Epidermal melanocyte (primary cell): ENCODE data around the gene IGSF9.
"Not testable (repeated sequence)": the region's sequence is repeated elsewhere in the genome, so short reads cannot be mapped to it uniquely, and the experiment has no call there.

ENCODE experiments used
- DNase-seq: peaks from one replicate; pipeline ENCODE4 v3.0.0; 2011; ENCODE audit warnings: low spot score; ENCODE audit not compliant: insufficient read length

IGSF9 gene

DNA sequence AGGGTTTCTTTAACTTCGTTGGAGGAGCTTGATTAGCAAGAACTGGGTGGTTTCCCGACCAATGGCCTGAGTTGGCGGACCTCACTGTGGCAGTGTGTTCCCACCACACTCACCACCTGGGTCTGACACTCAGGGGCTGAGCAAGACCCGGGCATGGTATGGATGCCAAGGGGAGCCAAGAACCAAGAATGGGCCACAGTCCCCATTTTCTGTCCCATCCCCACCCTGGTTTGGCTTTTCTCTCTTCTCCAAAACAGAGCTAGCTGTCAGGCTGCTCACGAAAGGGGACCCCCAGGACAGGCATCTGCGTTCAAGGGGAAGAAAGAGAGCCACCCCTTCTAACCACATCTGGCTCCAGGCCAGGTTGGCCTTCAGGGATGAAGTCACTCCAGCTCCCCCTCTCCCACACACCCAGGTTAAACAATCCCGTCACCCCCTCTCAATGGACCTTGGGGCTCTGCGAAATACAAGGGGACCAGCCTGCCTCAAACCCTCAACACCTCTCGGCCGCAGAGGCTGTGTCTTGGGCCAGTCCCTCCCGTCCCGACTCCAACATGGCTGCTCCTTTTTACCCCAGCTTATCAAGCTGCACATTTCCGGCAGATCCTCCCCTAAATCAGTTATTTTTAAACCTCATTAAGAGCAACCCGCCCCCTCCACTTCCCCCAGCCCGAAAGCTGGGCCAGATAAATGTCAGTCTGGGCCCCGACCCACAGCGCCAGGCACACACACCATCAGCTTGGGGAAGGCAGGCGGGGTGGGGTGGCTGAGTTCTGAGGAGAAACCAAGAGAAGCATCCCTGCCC lies 23.5 kb downstream of the IGSF9 start:
- no peak for DNase-seq

DNA sequence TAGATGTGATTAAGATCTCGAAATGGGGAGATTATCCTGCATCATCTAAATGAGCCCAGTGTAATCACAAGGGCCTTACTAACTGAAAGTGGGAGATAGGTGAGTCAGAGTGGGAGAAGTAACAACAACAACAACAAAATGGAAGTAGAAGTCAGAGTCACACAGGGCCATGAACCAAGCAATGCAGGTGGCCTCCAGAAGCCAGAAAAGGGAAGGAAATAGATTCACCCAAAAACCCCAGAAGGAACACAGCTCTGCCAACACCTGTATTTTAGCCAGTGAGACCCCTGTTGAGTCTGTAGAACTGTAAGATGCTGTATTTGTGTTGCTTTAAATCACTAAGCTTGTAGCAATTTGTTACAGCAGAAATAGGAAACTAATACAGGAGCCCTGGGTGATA lies 24.2 kb downstream of the IGSF9 start:
- DNase-seq: no peak

DNA sequence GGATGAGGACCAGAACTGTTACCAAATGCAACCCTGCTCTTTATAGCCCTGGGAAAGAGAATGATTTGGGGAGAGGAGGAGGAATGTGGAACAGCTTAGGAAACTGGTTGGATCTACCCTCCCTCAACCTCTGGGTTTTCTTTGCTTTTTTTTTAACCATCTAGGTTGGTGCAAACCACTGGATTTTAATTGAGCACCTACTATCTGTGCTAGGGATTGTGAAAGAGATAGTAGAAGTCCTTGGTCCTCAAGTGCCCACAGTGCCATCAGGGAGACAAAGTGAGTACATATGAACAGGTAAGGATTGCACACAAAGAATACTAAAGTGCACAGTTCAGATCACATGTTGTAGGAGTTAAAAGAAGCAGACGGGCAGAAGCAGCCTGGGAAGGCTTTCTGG lies 24.8 kb downstream of the IGSF9 start:
- DNase-seq: no peak

DNA sequence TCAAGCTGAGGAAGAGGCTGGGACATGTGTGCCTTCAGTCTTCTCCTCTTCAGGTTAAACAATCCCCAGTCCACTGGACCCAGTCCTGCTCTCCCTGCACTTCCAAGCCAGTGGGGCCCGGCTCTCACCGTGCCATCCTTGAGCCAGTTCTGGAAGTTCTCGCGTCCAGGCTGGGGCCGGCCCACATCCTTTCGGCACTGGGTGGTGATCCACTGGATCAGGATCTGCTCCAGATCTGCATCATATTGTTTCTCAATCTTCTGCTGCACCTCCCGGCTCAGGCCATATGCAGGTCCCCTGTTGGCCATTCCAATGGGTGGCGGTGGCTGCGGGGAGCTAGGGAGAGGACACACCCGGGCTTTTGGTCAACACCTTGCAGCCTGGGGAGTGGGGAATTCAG lies 25.2 kb downstream of the IGSF9 start:
- no peak for DNase-seq

DNA sequence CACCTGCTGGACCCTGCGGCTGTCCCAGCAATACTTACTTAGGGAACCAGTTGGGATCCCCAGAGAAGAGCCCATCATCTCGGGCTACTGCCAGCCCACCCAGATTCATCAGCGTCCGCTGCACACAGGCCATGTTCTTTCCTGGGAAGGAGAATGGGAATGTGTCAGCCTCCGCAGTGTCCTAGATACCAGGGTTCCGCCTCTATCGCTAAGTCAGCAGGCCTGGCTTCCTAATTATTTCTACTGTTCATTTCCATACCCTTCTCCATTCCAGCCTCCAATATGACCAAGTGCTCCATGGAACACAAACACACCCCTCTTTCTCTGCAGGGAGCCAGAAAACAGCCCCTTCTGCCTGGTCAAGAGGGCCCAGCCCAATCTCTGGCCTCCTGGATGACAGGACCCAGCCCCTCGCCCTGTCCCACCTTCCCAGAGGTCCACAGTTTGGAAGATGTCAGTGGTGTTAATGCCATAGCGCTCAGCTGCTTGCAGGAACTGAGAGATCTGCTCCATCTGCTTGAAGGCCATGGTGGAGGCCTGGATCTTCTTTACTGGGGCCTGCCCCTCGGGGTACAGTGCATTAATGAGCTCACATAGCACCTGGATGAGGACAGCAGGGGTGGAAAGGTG lies 26.1 kb downstream of the IGSF9 start:
- no peak for DNase-seq

DNA sequence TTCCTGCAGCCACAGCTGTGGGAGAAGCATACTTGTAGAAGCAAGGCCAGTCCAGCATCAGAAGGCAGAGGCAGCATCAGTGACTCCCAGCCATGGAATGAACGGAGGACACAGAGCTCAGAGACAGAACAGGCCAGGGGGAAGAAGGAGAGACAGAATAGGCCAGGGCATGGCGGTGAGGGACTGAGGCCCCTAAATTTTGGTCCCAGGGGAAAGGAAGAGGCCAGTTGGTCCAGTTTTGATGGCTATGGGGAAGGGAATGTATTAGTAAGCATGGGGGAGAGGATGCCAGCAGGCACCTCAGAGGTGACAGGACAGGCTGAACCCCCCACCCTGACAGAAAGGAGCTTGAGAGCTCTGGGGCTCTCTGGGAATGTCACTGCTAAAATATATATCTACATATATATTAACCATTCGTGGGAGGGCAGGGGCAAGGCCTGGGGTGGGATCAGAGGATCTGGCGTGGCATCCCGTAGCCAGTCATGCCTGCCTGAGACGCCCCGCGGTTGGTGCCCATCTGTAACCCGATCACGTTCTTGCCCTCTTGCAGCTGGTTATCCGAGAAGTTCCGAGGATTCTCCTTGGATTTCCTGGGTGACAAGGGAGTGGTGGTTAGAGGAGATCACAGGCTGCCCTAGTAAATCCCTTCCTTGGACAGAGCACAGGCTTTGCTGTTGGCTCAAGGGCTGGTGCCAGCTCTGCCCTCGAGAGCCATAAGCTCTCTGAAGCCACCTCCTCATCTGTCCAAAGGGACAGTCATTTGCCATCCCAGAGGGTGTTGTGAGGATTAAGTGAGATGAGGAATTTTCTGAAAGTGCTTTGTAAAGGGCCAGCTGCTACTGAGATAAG lies 26.8 kb downstream of the IGSF9 start:
- no peak for DNase-seq

DNA sequence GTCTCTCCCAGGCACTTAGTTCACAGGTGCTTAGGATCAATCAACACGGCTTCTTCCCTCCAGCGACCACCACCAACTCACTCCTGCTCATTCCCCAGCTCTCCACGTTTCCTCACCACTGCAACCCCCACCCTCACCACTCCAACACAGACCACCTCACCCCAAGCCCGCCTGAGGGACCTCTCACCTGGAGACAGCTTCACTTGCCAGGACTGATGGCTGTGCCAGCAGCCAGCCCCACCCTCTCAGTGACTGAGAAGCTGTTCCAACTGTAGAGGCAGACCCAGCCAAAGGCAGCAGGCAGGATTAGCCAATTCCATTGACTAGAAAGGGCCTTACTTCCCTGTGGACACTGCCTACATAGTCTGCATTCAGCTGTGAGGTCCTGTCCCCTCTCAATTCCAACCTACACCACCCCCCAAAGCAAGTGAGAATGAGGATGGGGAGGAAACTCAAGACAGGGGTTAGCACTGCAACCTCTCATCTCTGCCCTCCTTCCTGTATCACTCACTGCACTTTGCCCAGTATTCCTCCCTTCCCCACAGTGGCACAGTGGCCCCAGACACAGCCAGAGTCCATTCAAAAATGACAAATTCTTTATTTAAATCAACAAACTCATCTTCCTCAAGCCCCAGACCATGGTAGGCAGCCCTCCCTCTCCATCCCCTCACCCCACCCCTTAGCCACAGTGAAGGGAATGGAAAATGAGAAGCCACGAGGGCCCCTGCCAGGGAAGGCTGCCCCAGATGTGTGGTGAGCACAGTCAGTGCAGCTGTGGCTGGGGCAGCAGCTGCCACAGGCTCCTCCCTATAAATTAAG lies 27.7 kb downstream of the IGSF9 start:
- DNase-seq: no peak

DNA sequence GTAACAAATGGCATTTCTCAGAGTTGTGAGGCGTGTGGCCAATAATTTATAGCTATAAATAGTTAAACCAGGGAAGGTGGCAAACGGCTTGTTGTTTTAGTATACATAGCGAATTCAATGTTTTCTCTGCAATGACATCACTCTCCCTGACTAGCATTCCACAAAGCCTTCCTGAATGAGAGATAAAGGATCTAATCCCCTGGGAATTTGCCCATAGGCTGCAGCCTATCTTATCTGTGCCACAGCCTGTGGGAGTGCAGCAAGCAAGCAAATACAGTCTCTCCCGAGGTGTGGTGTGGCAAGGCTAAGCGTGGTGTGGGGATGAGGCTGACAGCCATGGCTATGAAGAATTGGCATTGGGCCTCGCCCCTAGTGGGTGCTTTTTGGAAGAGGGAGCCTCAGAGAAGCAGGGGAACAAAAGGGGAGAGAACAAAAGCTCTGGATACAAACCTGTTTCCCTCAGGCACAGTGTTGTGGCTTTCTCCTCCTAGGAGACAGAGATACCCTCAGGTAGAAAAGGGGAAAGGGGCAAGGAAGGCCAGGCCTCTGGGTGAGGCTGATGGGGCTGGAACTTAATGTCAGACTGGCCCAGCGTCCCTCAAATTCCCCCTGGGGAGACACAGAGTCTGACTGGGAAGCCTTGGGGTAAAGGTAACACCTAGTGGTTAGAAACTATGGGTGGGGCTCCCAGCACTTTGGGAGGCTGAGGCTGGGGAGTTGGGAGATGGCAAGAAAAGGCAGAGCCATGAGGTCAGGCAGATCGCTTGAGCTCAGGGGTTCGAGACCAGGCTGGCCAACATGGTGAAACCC lies 29.0 kb downstream of the IGSF9 start:
- DNase-seq: no peak

DNA sequence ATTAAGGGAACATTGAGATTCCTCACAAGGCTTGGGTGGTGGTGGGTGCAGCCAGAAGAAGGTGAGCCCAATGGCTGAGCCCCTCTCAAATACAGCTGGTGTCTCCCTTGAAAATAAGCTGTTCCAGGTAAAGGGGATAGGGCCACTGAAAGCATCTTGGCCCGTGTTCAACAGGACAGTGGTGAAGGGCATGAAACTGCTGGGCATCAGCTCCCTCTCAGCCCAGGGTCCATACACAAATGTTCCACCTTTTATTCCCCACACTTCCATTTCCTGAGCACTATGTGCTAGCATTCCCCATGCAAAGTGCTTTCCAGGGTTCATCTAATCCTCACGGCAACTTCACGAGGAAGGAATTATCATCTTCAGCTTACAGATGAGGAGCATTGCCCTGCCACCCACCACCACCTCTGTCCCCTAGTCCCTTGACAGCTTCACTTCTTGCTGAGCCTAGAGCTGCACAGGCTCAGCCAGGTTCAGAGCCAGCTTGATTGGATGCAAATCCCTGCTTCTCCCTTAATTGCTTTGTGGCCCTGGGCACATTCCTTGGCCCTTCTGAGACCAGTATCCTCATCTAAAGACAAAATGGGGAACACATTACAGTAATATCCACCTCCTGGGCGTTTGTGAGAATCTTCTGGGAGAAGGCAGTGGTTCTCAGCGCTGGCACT lies 29.7 kb downstream of the IGSF9 start:
- DNase-seq: no peak

DNA sequence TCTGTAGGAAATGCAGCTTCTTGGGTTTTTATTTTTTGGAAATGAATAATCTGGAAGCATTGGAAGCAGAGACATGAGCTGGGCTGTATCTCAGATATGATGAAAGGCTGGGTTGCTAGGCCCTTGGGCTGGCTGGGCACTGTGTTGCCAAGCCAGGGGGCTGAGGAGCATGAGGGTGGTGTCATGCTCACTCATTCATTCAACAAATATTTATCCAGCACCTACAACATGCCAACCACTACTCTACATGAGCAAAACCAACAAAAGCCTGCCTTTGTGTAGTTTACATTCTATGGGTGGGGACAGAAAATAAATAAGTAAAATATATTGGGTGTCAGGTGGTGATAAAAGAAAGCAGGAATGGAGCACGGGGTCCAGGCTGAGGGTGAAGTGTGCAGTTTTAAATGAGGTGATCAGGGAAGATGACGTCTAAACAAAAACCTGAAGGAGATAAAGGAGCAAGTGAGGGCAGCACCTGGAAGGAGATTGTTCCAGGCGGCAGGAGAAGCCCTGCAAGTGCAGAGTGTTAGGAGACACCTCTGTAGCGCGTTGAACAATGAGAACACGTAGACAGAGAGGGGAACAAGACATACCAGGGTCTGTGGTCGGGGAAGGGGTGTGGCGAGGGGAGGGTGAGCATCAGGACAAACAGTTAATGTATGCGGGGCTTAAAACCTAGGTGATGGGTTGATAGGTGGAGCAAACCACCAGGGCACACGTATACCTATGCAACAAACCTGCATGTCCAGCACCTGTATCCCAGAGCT lies 31.0 kb downstream of the IGSF9 start:
- no peak for DNase-seq

DNA sequence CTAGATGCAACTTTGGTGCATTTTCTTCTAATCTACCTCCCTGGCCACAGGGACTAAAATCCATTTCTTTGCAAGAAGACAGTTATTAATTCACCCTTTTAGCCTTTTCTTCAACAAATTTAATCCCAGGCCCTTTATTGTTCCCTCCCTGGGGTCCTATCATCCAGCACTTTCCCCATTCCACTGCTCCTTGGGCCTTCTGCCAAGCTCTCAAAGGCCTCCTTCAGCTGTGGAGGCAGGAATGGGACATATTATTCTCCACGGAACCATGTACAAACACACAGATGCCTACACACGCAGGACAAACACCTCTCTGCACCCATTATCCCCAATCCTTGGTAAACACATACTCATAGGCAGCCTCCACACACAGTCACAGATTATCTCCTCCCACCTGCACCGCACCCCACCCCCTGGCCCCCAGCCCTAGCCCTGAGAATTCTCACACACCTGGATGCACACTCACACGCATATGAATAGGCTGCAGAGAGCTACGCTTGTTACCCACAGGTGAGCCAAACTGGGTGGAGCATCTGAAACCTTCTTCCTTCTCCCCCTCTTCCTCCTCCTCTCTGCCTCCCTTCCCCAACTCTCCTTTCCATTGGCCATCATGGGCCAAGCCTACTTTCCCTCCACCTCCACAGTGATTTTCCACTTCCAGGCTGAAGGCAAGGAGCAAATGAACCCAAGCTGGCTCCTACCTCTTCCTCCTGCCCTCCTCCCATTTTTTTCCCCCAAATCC lies 31.8 kb downstream of the IGSF9 start:
- DNase-seq: no peak

DNA sequence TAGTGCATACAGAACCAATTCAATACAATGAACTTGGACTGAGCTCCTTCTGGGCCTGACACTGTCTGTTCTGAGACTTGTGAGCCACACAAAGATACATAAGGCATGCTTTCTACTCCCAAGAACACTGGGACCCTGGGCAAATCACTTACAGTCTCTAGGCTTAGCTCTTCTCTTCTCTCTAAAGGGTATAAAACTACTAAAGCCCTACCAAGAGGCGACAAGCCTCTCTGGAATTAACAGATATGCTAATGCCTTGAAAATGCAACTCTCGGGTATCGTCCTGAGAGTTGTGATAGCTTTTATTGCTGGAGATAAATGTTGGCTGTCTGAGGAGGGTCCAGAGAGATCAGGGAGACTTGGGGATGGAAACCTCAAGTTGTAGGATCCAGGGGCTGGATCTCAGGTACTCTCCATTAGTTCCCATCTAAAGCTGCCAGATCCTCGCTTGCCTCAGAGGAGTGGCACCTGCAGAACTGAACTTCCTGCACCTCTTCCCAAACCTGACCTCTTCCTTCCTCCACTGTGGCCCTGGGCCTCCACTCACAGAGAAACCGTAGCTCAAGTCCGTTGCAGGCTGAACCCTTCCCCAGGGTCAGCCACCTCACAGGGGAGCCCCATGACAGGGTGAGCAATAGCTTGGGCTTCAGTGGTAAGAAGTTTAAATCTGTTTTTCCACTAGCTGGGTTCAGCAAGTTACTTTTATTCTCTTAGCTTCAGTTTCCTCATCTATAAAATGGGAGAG lies 33.9 kb downstream of the IGSF9 start:
- no peak for DNase-seq

DNA sequence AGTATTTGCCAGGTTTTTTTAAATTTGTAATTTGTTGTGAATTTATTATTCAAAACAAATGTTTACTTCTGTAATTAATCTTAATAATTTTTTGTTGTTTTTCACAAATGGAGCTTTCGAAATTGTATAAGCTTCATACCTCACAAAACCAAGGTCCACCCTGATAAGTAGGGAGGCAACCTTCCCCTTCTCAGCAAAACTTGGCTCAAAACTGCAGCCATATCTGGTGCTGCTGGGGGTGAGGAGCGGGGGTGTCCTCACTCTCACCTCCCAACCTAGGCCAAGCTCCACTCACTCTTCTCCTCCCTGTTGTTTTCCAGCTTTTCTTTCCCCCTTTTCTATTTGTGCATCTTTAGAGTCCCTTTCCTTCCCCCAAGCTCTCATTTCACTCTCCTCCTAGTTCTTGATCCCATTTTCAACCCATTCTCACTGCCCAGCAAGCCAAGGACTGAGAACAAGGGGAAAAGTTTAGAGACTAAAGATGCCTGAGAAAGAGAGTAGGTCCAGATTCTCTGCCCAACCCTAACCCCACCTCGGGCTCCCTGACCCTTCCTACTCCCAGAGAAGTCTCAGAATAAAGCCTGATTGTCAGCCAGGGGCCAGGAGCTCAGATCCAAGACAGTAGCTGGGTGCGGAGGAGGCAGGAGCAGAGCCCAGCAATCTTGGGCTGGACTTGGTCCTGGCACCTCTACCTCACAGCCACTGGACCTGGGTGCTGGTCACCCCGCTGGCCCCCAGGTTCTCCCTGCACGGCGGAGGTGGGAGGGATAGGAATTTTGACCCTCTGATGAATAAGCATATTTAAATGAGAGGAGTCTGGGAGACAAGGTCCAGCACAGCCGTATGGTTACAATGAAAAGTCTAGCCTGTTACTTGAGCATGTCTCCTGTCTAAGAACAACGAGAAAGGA lies 37.1 kb downstream of the IGSF9 start:
- no peak for DNase-seq

DNA sequence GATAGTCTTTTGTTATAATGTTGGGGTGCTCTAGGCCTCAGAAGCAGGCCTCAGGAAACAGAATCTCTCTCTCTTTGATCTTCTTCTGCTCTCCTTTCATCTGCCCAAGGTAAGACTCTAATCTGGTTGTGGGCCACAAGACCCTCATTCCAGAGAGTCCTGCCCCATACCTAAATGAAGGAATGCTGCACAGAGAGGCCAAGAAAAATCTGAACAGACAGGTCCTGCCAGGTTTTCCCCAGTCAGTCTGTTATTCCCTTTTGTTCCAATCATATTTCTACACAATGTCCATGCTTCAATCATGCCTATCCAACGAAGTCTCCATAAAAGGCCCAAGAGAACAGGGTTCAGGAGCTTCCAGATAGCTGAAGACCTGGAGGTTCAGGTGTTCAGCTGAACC lies 38.5 kb downstream of the IGSF9 start:
- DNase-seq: no peak

DNA sequence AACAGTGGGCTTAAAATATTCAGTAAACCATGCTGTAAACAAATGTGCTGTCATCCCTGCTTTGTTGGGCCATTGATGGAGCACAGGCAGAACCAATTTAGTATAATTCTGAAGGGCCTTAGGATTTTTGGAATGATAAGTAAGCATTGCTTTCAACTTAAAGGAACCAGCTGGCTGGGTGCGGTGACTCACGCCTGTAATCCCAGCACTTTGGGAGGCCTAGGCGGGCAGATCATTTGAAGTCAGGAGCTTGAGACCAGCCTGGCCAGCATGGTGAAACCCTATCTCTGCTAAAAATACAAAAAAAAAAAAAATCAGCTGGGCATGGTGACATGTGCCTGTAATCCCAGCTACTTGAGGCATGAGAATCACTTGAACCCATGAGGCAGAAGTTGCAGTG lies 41.4 kb downstream of the IGSF9 start:
- DNase-seq: not testable (repeated sequence)

DNA sequence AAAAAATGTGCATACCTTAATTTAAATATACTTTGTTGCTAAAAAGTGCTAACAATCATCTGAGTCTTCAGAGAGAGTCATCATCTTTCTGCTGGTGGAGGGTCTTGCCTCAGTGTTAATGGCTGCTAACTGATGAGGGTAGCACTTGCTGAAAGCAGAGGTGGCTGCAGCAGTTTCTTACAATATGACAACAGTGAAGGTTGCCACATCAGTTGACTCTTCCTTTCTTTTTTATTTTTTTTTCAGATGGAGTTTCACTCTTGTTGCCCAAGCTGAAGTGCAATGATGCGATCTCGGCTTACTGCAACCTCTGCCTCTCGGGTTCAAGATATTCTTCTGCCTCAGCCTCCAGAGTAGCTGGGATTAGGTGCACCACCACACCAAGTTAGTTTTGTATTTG lies 42.9 kb downstream of the IGSF9 start:
- DNase-seq: no peak
